Erythroblast (primary cell): ENCODE measurements around the gene SLC12A8.

ENCODE experiments used
- DNase-seq, 2 experiments: peaks; one replicate each; lab custom pipeline; 2025; lab: John Stamatoyannopoulos, UW
- GATA1 ChIP-seq: IDR thresholded peaks from 2 replicates; pipeline ENCODE4 v1.6.1; 2011; ENCODE audit warnings: low read depth, mild to moderate bottlenecking, control low read depth, low read length, moderate library complexity
- POLR2A ChIP-seq: IDR thresholded peaks from 2 replicates; pipeline ENCODE4 v1.6.1; 2011; ENCODE audit warnings: mild to moderate bottlenecking, low read length

The SLC12A8 gene

DNA sequence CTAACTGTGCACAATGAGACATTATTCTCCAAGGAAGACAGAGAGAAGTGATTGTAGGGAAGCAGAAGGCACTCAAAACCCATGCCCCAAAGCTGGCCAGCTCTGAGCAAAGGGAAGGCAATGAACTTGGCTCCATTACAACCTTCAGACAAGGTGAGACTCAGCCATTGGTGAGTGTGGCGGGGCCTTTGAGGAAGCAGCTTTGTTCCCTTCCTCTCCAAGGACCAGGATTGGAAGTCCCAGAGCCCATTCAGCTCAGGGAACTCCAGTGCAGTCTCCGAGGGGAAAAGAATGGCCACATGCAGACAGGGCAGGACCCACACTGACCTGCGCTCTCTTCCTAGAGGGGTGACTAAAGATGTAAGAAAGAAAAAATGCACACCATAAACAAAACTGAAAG lies 179.9 kb downstream of the SLC12A8 start:
- TF ChIP-seq GATA1 (no peak), POLR2A (no peak)
- DNase-seq = no peak
